ENCODE data around the gene DGKG. TPM values are rescaled to one million over a fixed set of nuclear protein-coding genes. Genes with fewer than 3 reads are reported as not detected.

DGKG gene
- total RNA-seq, 2 experiments from 2014 or later, result not detected

DNA sequence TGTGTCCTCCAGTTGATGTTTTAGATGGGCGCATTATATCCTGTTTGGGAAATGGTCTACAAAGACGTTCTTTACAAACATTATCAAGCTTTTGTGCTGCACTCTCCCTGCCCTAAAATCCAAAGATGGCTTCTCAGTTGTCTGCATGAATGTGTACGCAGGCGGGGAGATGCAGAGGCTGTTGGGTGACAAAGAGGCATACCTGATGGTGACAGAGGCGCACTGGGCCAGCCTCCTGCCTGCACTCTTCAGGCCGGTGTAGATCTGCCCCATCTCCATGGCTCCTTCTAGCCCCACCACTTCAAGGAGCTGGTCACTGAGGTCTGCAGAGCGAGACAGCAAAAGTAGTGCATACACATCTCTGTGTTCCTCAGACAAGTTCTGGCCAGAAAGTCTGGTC lies 197.3 kb downstream of the DGKG start:
- ChIA-PET CTCF (no interaction called here), POLR2A (no interaction called here)
- Mint-ChIP-seq H3K9me3 (no peaks in the 10 kb centered on the region), H3K4me1 (ENCODE audit: low read depth) (no peaks in the 10 kb centered on the region), H3K27me3 (peaks cover 47% of the 10 kb centered on the region), H3K27ac (no peak overlapping the region), H3K36me3 (ENCODE audit: low read depth) (no peaks in the 10 kb centered on the region), H3K4me3 (no peak overlapping the region)
- Histone ChIP-seq H3K27ac (ENCODE audit: low read depth in 1 of 2, low read length in 2 of 2) (no peak overlapping the region), H3K9me3 (ENCODE audit: control insufficient read depth in 1 of 2, insufficient read depth in 1 of 2, low read length in 2 of 2) (no peaks in the 10 kb centered on the region), H3K4me1 (ENCODE audit: insufficient read depth, low read length) (no peaks in the 10 kb centered on the region), H3K4me3 (ENCODE audit: low read length) (no peak overlapping the region), H3K36me3 (ENCODE audit: insufficient read depth, low read length) (no peaks in the 10 kb centered on the region), H3K27me3 (ENCODE audit: control insufficient read depth in 1 of 2, insufficient read depth in 2 of 2, low read length in 2 of 2) (peaks cover 5 to 12% of the 10 kb centered on the region in 2 experiments)
- DNase-seq, result no peak
- no peak for TF ChIP-seq CTCF (IDR thresholded peaks at IDR 0.05)
- ATAC-seq (ENCODE audit: poor library complexity), result no peak
- intact Hi-C loops (cut with DNase I, micrococcal nuclease), result no loop called here

DNA sequence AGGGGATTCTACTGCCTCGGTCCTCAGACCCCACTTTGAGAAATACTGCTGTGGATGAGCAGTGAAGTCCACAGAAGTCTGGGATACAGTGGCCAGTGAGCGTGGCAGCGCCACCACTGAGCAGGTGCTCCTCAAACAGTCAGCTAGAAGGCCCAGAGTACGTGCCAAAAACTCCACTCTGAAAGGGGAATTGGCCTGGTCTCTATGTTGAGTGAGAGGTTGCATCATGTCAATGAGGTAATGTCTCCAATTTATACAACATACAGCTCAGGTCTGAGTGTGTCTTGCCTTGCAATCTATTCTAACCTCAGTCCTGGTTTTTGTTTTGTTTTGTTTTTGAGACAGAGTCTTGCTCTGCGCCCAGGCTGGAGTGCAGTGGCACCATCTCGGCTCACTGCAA lies 199.8 kb downstream of the DGKG start:
- no peak overlapping the region for H3K27ac Mint-ChIP-seq
- no peaks in the 10 kb centered on the region for H3K36me3 ChIP-seq (ENCODE audit: insufficient read depth, low read length)
- TF ChIP-seq CTCF (IDR thresholded peaks at IDR 0.05), result no peak
- DNase-seq (peak in 3 of 14 experiments; percentile 18 to 47 (median 36)), ATAC-seq (ENCODE audit: poor library complexity) (no peak)
- peaks cover 5 to 12% of the 10 kb centered on the region in 2 experiments for H3K27me3 ChIP-seq (ENCODE audit: control insufficient read depth in 1 of 2, insufficient read depth in 2 of 2, low read length in 2 of 2)
- H3K27ac ChIP-seq (ENCODE audit: low read depth in 1 of 2, low read length in 2 of 2), result no peak overlapping the region
- no peaks in the 10 kb centered on the region for H3K4me1 Mint-ChIP-seq (ENCODE audit: low read depth)
- CTCF ChIA-PET, result no interaction called here
- no peaks in the 10 kb centered on the region for H3K4me1 ChIP-seq (ENCODE audit: insufficient read depth, low read length)
- H3K9me3 Mint-ChIP-seq, result no peaks in the 10 kb centered on the region
- intact Hi-C loops (cut with DNase I, micrococcal nuclease), result no loop called here
- H3K4me3 ChIP-seq (ENCODE audit: low read length), result no peak overlapping the region
- no peaks in the 10 kb centered on the region for H3K36me3 Mint-ChIP-seq (ENCODE audit: low read depth)
- H3K27me3 Mint-ChIP-seq, result peaks cover 40% of the 10 kb centered on the region
- H3K4me3 Mint-ChIP-seq, result no peak overlapping the region
- POLR2A ChIA-PET, result no interaction called here
- H3K9me3 ChIP-seq (ENCODE audit: control insufficient read depth in 1 of 2, insufficient read depth in 1 of 2, low read length in 2 of 2), result no peaks in the 10 kb centered on the region

DNA sequence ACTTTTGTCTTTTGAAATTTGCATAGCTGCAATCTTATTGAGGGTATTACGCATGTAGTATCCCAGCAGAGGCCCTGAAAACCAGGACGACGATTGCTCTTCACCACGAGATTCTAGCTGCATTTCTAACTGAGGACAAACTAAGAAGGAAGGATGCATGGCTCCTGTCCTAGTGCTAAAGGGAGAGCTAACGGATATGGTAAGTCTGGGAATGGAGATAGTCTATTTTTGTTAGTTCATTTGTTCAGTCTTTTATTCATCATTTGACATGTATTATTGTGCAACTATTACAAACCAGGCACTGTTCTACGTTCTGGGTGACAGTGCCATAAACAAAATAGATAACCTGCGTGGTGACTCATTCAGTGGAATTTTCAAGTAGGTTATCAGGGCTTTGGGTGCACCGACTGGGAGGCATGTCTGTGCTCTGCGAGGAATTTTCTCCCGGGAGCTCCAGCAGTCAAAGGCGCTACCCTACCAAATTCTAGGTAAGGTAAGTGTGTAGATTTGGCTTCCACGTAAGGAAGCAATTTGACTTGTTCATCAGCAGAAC lies 201.3 kb downstream of the DGKG start:
- DNase-seq (no peak), ATAC-seq (ENCODE audit: poor library complexity) (no peak)
- Histone ChIP-seq H3K9me3 (ENCODE audit: control insufficient read depth in 1 of 2, insufficient read depth in 1 of 2, low read length in 2 of 2) (no peaks in the 10 kb centered on the region), H3K4me3 (ENCODE audit: low read length) (no peak overlapping the region), H3K27ac (ENCODE audit: low read depth in 1 of 2, low read length in 2 of 2) (no peak overlapping the region), H3K4me1 (ENCODE audit: insufficient read depth, low read length) (no peaks in the 10 kb centered on the region), H3K27me3 (ENCODE audit: control insufficient read depth in 1 of 2, insufficient read depth in 2 of 2, low read length in 2 of 2) (peaks cover 5 to 12% of the 10 kb centered on the region in 2 experiments), H3K36me3 (ENCODE audit: insufficient read depth, low read length) (no peaks in the 10 kb centered on the region)
- CTCF ChIA-PET, result interaction anchor here (0.5 kb wide), 1 partner anchor 423 kb away, joined by 3 read pairs; no protein-coding TSS in a partner anchor
- Mint-ChIP-seq H3K9me3 (no peaks in the 10 kb centered on the region), H3K4me1 (ENCODE audit: low read depth) (no peaks in the 10 kb centered on the region), H3K27me3 (peaks cover 31% of the 10 kb centered on the region), H3K4me3 (no peak overlapping the region), H3K27ac (no peak overlapping the region), H3K36me3 (ENCODE audit: low read depth) (no peaks in the 10 kb centered on the region)
- POLR2A ChIA-PET, result interaction anchor here (0.6 kb wide), 1 partner anchor 303 kb away, joined by 3 read pairs; no protein-coding TSS in a partner anchor
- intact Hi-C loops (cut with DNase I, micrococcal nuclease), result no loop called here
- no peak for TF ChIP-seq CTCF (IDR thresholded peaks at IDR 0.05)
